HG03432 (cell line): ENCODE measurements around the gene LSR.

Source experiments
- ATAC-seq: cut with Tn5 transposase; IDR thresholded peaks from one replicate; pipeline ENCODE4 v1.9.1; 2021; ENCODE audit warnings: mild to moderate bottlenecking, moderate library complexity; ENCODE audit not compliant: unreplicated experiment

Gene LSR

GRCh38 chr19:35298561-35298972 is 49.8 kb downstream of the LSR start:
- ATAC-seq: no peak

- ATAC-seq: no peak
Observed at GRCh38 chr19:35299523-35300338, 50.9 kb downstream of the LSR start.

- ATAC-seq: no peak
Observed at GRCh38 chr19:35300339-35300649, 51.5 kb downstream of the LSR start.

- no peak for ATAC-seq
Observed at GRCh38 chr19:35301961-35302360, 53.2 kb downstream of the LSR start.

- ATAC-seq: no peak
Observed at GRCh38 chr19:35302446-35302845, 53.6 kb downstream of the LSR start.

- ATAC-seq: no peak
Observed at GRCh38 chr19:35303357-35303915, 54.6 kb downstream of the LSR start.

- ATAC-seq: no peak
Observed at GRCh38 chr19:35304036-35304435, 55.2 kb downstream of the LSR start.

GRCh38 chr19:35305181-35305580 is 56.4 kb downstream of the LSR start:
- ATAC-seq: no peak

- ATAC-seq: no peak
Observed at GRCh38 chr19:35306473-35307246, 57.9 kb downstream of the LSR start.

- ATAC-seq: no peak
Observed at GRCh38 chr19:35307931-35308330, 59.1 kb downstream of the LSR start.

GRCh38 chr19:35308910-35309309 is 60.1 kb downstream of the LSR start:
- no peak for ATAC-seq

- ATAC-seq: no peak
Observed at GRCh38 chr19:35309481-35310279, 60.9 kb downstream of the LSR start.

- no peak for ATAC-seq
Observed at GRCh38 chr19:35310331-35310730, 61.5 kb downstream of the LSR start.

- no peak for ATAC-seq
Observed at GRCh38 chr19:35310811-35311465, 62.1 kb downstream of the LSR start.

GRCh38 chr19:35311901-35312665 is 63.3 kb downstream of the LSR start:
- ATAC-seq: no peak

- ATAC-seq: no peak
Observed at GRCh38 chr19:35313587-35313986, 64.8 kb downstream of the LSR start.

- no peak for ATAC-seq
Observed at GRCh38 chr19:35314031-35314430, 65.2 kb downstream of the LSR start.

GRCh38 chr19:35314858-35315470 is 66.2 kb downstream of the LSR start:
- no peak for ATAC-seq

GRCh38 chr19:35315883-35316282 is 67.1 kb downstream of the LSR start:
- no peak for ATAC-seq

- ATAC-seq: no peak
Observed at GRCh38 chr19:35316560-35316959, 67.8 kb downstream of the LSR start.
